Astrocyte of the cerebellum (primary cell): ENCODE data around the gene SMURF1.

ENCODE experiments used
- DNase-seq: peaks from one replicate; pipeline ENCODE4 v3.0.0-alpha.2; 2011; ENCODE audit warnings: low read depth
- H3K4me3 ChIP-seq: 2 replicates; pipeline ENCODE4 v1.5.1; 2011; ENCODE audit warnings: mild to moderate bottlenecking, low read depth, low read length, moderate library complexity
- CTCF ChIP-seq: IDR thresholded peaks from 2 replicates; pipeline ENCODE4 v1.5.1; 2012; ENCODE audit warnings: low read length, low read depth, moderate library complexity, mild to moderate bottlenecking; ENCODE audit errors: missing control alignments
- in situ Hi-C: cut with HindIII; loops from 2 replicates; pipeline ENCODE4 v1.10.0; 2017; ENCODE audit warnings: low sequenced_read_pairs

SMURF1 gene

DNA sequence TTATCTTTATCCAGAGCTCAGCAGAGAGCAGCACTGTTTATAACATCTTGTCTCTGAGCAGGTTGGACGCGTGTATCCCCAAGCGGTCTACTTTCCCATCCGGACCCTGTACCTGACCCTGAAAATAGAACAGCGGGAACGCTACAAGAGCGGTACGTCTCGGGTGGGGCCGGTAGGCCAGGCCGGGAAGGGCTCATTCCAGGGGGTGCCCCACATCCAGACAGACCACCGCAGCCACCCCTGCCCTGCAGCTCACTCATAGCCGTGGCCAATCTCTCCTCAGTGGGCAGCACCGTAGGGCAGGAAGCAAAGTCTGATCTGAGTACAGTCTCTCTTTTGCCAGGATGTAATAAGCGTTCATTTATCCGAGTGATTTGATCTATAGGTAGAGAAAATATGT, 151.8 kb downstream of the SMURF1 start:
- no peak for DNase-seq
- in situ Hi-C loops, result no loop called here

GRCh38 chr7:98991141-98991540, 152.8 kb downstream of the SMURF1 start:
- H3K4me3 ChIP-seq, result no peak overlapping the region
- no peak for TF ChIP-seq CTCF
- in situ Hi-C loops, result no loop called here
- no peak for DNase-seq

More for the DNA sequence above, 151.8 kb downstream of the SMURF1 start:
- no peak for TF ChIP-seq CTCF
- no peak overlapping the region for H3K4me3 ChIP-seq

- H3K4me3 ChIP-seq, result no peak overlapping the region
- TF ChIP-seq CTCF, result no peak
- no peak for DNase-seq
- in situ Hi-C loops, result no loop called here
Measured at GRCh38 chr7:98990356-98990755, 153.6 kb downstream of the SMURF1 start.

- no peak for DNase-seq
- TF ChIP-seq CTCF, result no peak
- no peak overlapping the region for H3K4me3 ChIP-seq
- in situ Hi-C loops, result loop anchor here (10.0 kb wide), 1 partner anchor 94 kb away; no protein-coding TSS in a partner anchor
Measured at GRCh38 chr7:98988641-98989040, 155.3 kb downstream of the SMURF1 start.

- H3K4me3 ChIP-seq, result no peak overlapping the region
- no peak for DNase-seq
- no peak for TF ChIP-seq CTCF
- in situ Hi-C loops, result loop anchor here (10.0 kb wide), 1 partner anchor 91 kb away; no protein-coding TSS in a partner anchor
Measured at GRCh38 chr7:98985945-98986344, 158.0 kb downstream of the SMURF1 start.

DNA sequence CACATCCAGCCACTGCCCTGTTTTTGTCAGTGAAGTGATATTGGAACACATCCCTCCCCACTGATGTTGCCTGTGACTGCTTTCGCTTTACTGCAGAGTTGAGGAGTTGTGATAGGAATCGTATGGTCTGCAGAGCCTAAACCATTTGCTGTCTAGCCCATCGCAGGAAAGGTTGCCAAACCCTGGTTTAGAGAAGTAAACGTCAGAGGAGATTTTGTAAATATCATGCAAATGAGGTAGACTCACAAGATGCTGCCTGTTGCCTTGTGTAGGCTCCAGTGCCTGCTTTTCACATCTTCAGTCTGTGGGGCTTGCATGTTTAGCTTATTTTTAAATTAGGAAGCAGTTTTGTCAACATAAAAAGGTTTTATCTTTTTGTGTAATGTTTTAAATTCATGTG, 158.5 kb downstream of the SMURF1 start:
- in situ Hi-C loops, result loop anchor here (10.0 kb wide), 1 partner anchor 91 kb away; no protein-coding TSS in a partner anchor
- no peak for TF ChIP-seq CTCF
- no peak for DNase-seq
- H3K4me3 ChIP-seq, result no peak overlapping the region

GRCh38 chr7:98984126-98984525, 159.8 kb downstream of the SMURF1 start:
- in situ Hi-C loops, result loop anchor here (10.0 kb wide), 1 partner anchor 89 kb away; no protein-coding TSS in a partner anchor
- H3K4me3 ChIP-seq, result no peak overlapping the region
- no peak for DNase-seq
- no peak for TF ChIP-seq CTCF
